GM12878 (cell line): ENCODE data around the gene UBTF.

Experiments
- CREB1 ChIP-seq: IDR thresholded peaks from 2 replicates; pipeline ENCODE4 v1.6.1; 2012; ENCODE audit warnings: low read depth, mild to moderate bottlenecking, inconsistent platforms
- EGR1 ChIP-seq, 2 experiments: IDR thresholded peaks; 1 replicate in 1 of 2; 2 replicates in 1 of 2; pipeline ENCODE4 v1.6.1; 2011 to 2012; ENCODE audit warnings: low read depth in 2 of 2, low read length in 2 of 2, borderline replicate concordance in 1 of 2, mild to moderate bottlenecking in 1 of 2, moderate library complexity in 1 of 2
- RBBP5 ChIP-seq: fragments of 200-600 bp; sonication (generic); conservative IDR thresholded peaks from 2 replicates; pipeline ENCODE4 v1.6.1; 2016
- TARDBP ChIP-seq: IDR thresholded peaks from 2 replicates; pipeline ENCODE4 v1.6.1; 2016; ENCODE audit warnings: borderline replicate concordance

DNA sequence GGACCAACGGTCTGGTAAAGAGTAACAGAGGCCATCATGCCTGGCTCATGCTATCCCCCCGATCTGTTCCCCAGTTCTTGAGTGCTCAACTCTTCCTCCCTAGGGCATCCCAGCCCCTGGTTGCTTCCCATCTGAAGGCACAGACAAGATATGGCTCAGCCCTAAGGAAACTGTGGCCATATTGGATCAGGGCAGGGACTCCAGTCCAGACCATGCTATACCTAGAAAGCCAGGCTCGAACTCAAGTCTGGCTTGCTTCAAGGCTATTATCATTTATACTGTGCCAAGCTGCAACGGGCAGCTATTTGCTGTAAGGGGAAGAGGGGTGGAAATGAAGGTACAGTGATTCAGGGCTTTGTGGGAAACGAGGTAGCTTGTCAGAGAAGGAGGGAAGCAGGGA is 2.8 kb downstream of the UBTF start:
- TF ChIP-seq CREB1 (no peak), EGR1 (IDR thresholded peaks at IDR 0.05; ENCODE audit: borderline replicate concordance in 1 of 2, low read depth in 2 of 2, low read length in 2 of 2) (no peak), RBBP5 (no peak), TARDBP (no peak)
